GM12878 (cell line): ENCODE measurements around the gene CDON. TPM values are rescaled to one million over a fixed set of nuclear protein-coding genes. Genes with fewer than 3 reads are reported as not detected.

ENCODE experiments used
- ATAC-seq: fragments of 200-7000 bp; cut with Tn5 transposase; 3 replicates; pipeline ENCODE4 v1.9.1; 2020; ENCODE audit warnings: mild to moderate bottlenecking, moderate library complexity
- BruUV-seq: library from RNA; stranded (reverse); fragments of 400-500 nt; replicated peaks from 2 replicates; lab custom pipeline; 2021; lab: Mats Ljungman, UMichigan
- CTCF ChIA-PET: fragments of 300-600 bp; sonication (Branson Sonifier 250); formaldehyde crosslinking; extraction: SDS; loops from one replicate; lab custom pipeline; 2021; ENCODE audit warnings: inconsistent platforms; lab: Yijun Ruan, JAX
- POLR2A ChIA-PET: fragments of 350-600 bp; formaldehyde crosslinking; extraction: SDS; loops from one replicate; lab custom pipeline; 2021; ENCODE audit warnings: inconsistent platforms; lab: Charles Lee
- RAD21 ChIA-PET: fragments of 300-600 bp; sonication (Branson Sonifier 250); formaldehyde crosslinking; loops from one replicate; lab custom pipeline; 2023; ENCODE audit warnings: antibody characterized with exemption; ENCODE audit not compliant: unreplicated experiment; lab: Charles Lee
- SMC1A ChIA-PET: fragments of 300-600 bp; sonication (Branson Sonifier 250); formaldehyde crosslinking; loops from one replicate; lab custom pipeline; 2023; ENCODE audit not compliant: unreplicated experiment, uncharacterized antibody; lab: Charles Lee
- DNase-seq: peaks from one replicate; pipeline ENCODE4 v3.0.0-alpha.2; 2011; ENCODE audit warnings: low read depth, low spot score
- FAIRE-seq: peaks from 3 replicates; lab custom pipeline; 2011; peaks lifted over from hg19 to GRCh38; lab: Jason Lieb, UNC
- H2AFZ ChIP-seq: 2 replicates; pipeline ENCODE4 v1.6.0; 2011; ENCODE audit warnings: low read depth, low read length, control low read depth; ENCODE audit not compliant: control insufficient read depth
- H3K27ac ChIP-seq: 2 replicates; pipeline ENCODE4 v1.5.1; 2011; ENCODE audit warnings: control low read depth; ENCODE audit not compliant: control insufficient read depth, insufficient read depth
- H3K27me3 ChIP-seq, 2 experiments: replicated peaks in 1 of 2; 2 replicates each; pipeline versions ENCODE4 v1.6.0 to v1.6.1; 2011; ENCODE audit warnings: low read length in 1 of 2; ENCODE audit not compliant: control insufficient read depth in 2 of 2, insufficient read depth in 2 of 2
- H3K36me3 ChIP-seq, 2 experiments: 2 replicates each; pipeline ENCODE4 v1.5.1; 2011; ENCODE audit warnings: low read length in 1 of 2; ENCODE audit not compliant: control insufficient read depth in 2 of 2, insufficient read depth in 2 of 2
- H3K4me1 ChIP-seq: 2 replicates; pipeline ENCODE4 v1.6.1; 2011; ENCODE audit warnings: mild to moderate bottlenecking, low read length, moderate library complexity, mixed read lengths; ENCODE audit not compliant: control insufficient read depth, insufficient read depth
- H3K4me2 ChIP-seq: 2 replicates; pipeline ENCODE4 v1.6.0; 2011; ENCODE audit warnings: control low read depth; ENCODE audit not compliant: control insufficient read depth, insufficient read depth
- H3K4me3 ChIP-seq: fragments of 200-600 bp; sonication (generic); 2 replicates; pipeline ENCODE4 v1.5.1; 2016
- H3K79me2 ChIP-seq: 2 replicates; pipeline ENCODE4 v1.6.0; 2011; ENCODE audit warnings: low read length; ENCODE audit not compliant: control insufficient read depth, insufficient read depth
- H3K9ac ChIP-seq: 2 replicates; pipeline ENCODE4 v1.8.0; 2011; ENCODE audit warnings: low read length, control low read depth, mixed read lengths; ENCODE audit not compliant: control insufficient read depth, insufficient read depth
- H3K9me3 ChIP-seq: replicated peaks from 3 replicates; pipeline ENCODE4 v1.5.1; 2011; ENCODE audit warnings: mild to moderate bottlenecking, low read length; ENCODE audit not compliant: control insufficient read depth, insufficient read depth
- H4K20me1 ChIP-seq: 2 replicates; pipeline ENCODE4 v1.6.0; 2011; ENCODE audit not compliant: control insufficient read depth, insufficient read depth
- CEBPB ChIP-seq, 2 experiments: fragments of 150-350 bp in 1 of 2; IDR thresholded peaks; 2 replicates each; pipeline ENCODE4 v1.6.1; 2012 to 2014; ENCODE audit warnings: low read depth in 2 of 2, low read length in 2 of 2, borderline replicate concordance in 1 of 2, inconsistent platforms in 1 of 2
- HCFC1 ChIP-seq: fragments of 150-350 bp; IDR thresholded peaks from 2 replicates; pipeline ENCODE4 v1.6.1; 2014; ENCODE audit warnings: low read length
- MEF2B ChIP-seq: fragments of 450-650 bp; IDR thresholded peaks from 2 replicates; pipeline ENCODE4 v1.6.1; 2018; ENCODE audit warnings: mild to moderate bottlenecking, moderate library complexity; ENCODE audit not compliant: partially characterized antibody, poor library complexity, severe bottlenecking
- POLR2AphosphoS5 ChIP-seq: IDR thresholded peaks from 2 replicates; pipeline ENCODE4 v1.6.1; 2011; ENCODE audit warnings: mild to moderate bottlenecking, low read length, inconsistent platforms
- RAD21 ChIP-seq: IDR thresholded peaks from 2 replicates; pipeline ENCODE4 v1.6.1; 2011; ENCODE audit warnings: mild to moderate bottlenecking, low read depth, low read length, moderate library complexity; ENCODE audit not compliant: insufficient read depth
- TCF3 ChIP-seq: IDR thresholded peaks from 2 replicates; pipeline ENCODE4 v1.6.1; 2012; ENCODE audit warnings: low read depth, mild to moderate bottlenecking, low read length, borderline replicate concordance; ENCODE audit not compliant: insufficient read depth
- WRNIP1 ChIP-seq: IDR thresholded peaks from 2 replicates; pipeline ENCODE4 v1.6.1; 2011; ENCODE audit warnings: low read depth, low read length, improper control_type of control experiment, borderline replicate concordance
- ZNF384 ChIP-seq: IDR thresholded peaks from 2 replicates; pipeline ENCODE4 v1.6.1; 2012; ENCODE audit warnings: low read depth, mild to moderate bottlenecking, low read length, improper control_type of control experiment, borderline replicate concordance
- WGBS: methylation state at CpG from one replicate; pipeline ENCODE4 v1.1.6; 2016; ENCODE audit warnings: low lambda C conversion rate; ENCODE audit not compliant: insufficient replicate concordance, insufficient coverage; ENCODE audit errors: missing lambda C conversion rate; 5-methylcytosine and 5-hydroxymethylcytosine counted together
- in situ Hi-C: fragments of 300-500 bp; cut with MboI; formaldehyde crosslinking; loops from 9 replicates; pipeline ENCODE4 v1.14.3; 2018; ENCODE audit warnings: mixed read lengths
- intact Hi-C: fragments of 100-400 bp; cut with micrococcal nuclease; formaldehyde crosslinking; loops from one replicate; pipeline ENCODE4 v1.14.2; 2022; ENCODE audit not compliant: unreplicated experiment
- polyA plus RNA-seq, 11 experiments: library from polyadenylated mRNA; depleted of rRNA in 4 of 11; unstranded in 6 of 11; stranded (reverse) in 5 of 11; fragments of >200 nt; fragmentation: Nextera tagmentation in 4 of 11; fragmentation: Illumina TruSeq in 1 of 11; extraction: Ambion mirVana in 4 of 11; extraction: Trizol in 1 of 11; gene quantifications; 1 replicate in 1 of 11; 2 replicates in 10 of 11; pipeline versions ENCODE4 v1.2.1 to v1.2.3, GENCODE V29; 2011 to 2016; ENCODE audit warnings: inconsistent platforms in 2 of 11, missing spikeins in 2 of 11, low read depth in 1 of 11
- total RNA-seq, 4 experiments: library from RNA; depleted of rRNA in 3 of 4; stranded (reverse); fragments of >200 nt in 3 of 4; fragmentation: Illumina TruSeq in 1 of 4; extraction: Trizol in 1 of 4; gene quantifications; 2 replicates each; pipeline versions ENCODE4 v1.2.1 to v1.2.3, GENCODE V29; 2013 to 2021
- TF ChIP-seq, protein P1 (sequence below): IDR thresholded peaks from 2 replicates; pipeline ENCODE4 v1.6.1; 2012; ENCODE audit warnings: low read length, inconsistent platforms
- TF ChIP-seq, protein P2 (sequence below): fragments of 450-650 bp; IDR thresholded peaks from 2 replicates; pipeline ENCODE4 v1.6.1; 2017; ENCODE audit warnings: mild to moderate bottlenecking, moderate library complexity
- TF ChIP-seq, protein P3 (sequence below): IDR thresholded peaks from 2 replicates; pipeline ENCODE4 v1.6.1; 2012; ENCODE audit warnings: low read depth, low read length, improper control_type of control experiment
- TF ChIP-seq, protein P4 (sequence below): fragments of 450-650 bp; IDR thresholded peaks from 2 replicates; pipeline ENCODE4 v1.6.1; 2016; ENCODE audit warnings: mild to moderate bottlenecking, moderate library complexity, borderline replicate concordance

The CDON gene
- total and polyA plus RNA-seq, 10 of the 15 experiments (the other 5 are each of a cell fraction or from before 2014, with no cell fraction given): 0.07 to 4.2 (median 0.36) TPM

DNA sequence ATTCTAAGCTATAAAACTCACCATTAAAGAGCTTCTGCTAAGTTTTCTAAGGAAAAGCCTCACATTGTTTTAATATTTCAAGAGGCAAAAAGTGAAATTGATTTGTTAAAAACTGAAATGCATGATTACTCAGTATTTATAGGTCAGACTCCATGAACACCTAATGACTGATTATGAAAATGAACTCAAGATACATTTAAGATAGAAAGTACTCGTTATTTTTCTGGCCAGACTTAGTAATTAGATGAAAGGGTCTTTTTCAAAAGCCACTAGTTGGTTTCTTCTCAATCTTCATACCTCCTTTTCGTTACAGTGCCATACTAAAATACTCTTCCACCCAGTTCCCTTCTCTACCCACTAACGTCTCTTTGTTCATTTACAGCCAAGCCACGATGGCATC lies 60.5 kb downstream of the CDON start:
- in situ Hi-C loops: no loop called here
- Histone ChIP-seq H3K36me3 (no peaks in the 10 kb centered on the region), H3K4me1 (no peaks in the 10 kb centered on the region), H2AFZ (no peak overlapping the region; the same call in 1 of the 2 replicates), H3K79me2 (no peaks in the 10 kb centered on the region), H3K4me2 (no peak overlapping the region), H3K9ac (no peak overlapping the region), H3K27me3 (no peaks in the 10 kb centered on the region), H3K27ac (no peak overlapping the region), H4K20me1 (no peaks in the 10 kb centered on the region), H3K4me3 (no peak overlapping the region), H3K9me3 (no peaks in the 10 kb centered on the region)
- 7% methylated on average over 4 of the region's 4 CpGs for WGBS
- RAD21 ChIA-PET: interaction anchor here (1.0 kb wide), 1 partner anchor 14 kb away, joined by 4 read pairs; no protein-coding TSS in a partner anchor
- intact Hi-C loops: loop anchor here (5.0 kb wide), 1 partner anchor 50 kb away; no protein-coding TSS in a partner anchor
- SMC1A ChIA-PET: interaction anchor here (1.1 to 2.5 kb wide), 3 partner anchors 15 to 59 kb away, joined by 3 to 6 read pairs (median 3); no protein-coding TSS in a partner anchor
- POLR2A ChIA-PET: interaction anchor here (0.7 kb wide), 1 partner anchor 18 kb away, joined by 3 read pairs; no protein-coding TSS in a partner anchor
- DNase-seq: no peak
- peak; percentile 76 for ATAC-seq
- FAIRE-seq: no peak
- CTCF ChIA-PET: interaction anchor here (0.8 kb wide), 1 partner anchor 17 kb away, joined by 4 read pairs; no protein-coding TSS in a partner anchor
- no TSS peak for BruUV-seq
- TF ChIP-seq TCF3 (no peak), RAD21 (no peak), HCFC1 (no peak), MEF2B (no peak), CEBPB (IDR thresholded peaks at IDR 0.05; ENCODE audit: borderline replicate concordance in 1 of 2, low read depth in 2 of 2, low read length in 2 of 2) (no peak), POLR2AphosphoS5 (no peak), ZNF384 (no peak), WRNIP1 (no peak)
- TF ChIP-seq, protein P1, sequence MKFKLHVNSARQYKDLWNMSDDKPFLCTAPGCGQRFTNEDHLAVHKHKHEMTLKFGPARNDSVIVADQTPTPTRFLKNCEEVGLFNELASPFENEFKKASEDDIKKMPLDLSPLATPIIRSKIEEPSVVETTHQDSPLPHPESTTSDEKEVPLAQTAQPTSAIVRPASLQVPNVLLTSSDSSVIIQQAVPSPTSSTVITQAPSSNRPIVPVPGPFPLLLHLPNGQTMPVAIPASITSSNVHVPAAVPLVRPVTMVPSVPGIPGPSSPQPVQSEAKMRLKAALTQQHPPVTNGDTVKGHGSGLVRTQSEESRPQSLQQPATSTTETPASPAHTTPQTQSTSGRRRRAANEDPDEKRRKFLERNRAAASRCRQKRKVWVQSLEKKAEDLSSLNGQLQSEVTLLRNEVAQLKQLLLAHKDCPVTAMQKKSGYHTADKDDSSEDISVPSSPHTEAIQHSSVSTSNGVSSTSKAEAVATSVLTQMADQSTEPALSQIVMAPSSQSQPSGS: no peak
- TF ChIP-seq, protein P2, sequence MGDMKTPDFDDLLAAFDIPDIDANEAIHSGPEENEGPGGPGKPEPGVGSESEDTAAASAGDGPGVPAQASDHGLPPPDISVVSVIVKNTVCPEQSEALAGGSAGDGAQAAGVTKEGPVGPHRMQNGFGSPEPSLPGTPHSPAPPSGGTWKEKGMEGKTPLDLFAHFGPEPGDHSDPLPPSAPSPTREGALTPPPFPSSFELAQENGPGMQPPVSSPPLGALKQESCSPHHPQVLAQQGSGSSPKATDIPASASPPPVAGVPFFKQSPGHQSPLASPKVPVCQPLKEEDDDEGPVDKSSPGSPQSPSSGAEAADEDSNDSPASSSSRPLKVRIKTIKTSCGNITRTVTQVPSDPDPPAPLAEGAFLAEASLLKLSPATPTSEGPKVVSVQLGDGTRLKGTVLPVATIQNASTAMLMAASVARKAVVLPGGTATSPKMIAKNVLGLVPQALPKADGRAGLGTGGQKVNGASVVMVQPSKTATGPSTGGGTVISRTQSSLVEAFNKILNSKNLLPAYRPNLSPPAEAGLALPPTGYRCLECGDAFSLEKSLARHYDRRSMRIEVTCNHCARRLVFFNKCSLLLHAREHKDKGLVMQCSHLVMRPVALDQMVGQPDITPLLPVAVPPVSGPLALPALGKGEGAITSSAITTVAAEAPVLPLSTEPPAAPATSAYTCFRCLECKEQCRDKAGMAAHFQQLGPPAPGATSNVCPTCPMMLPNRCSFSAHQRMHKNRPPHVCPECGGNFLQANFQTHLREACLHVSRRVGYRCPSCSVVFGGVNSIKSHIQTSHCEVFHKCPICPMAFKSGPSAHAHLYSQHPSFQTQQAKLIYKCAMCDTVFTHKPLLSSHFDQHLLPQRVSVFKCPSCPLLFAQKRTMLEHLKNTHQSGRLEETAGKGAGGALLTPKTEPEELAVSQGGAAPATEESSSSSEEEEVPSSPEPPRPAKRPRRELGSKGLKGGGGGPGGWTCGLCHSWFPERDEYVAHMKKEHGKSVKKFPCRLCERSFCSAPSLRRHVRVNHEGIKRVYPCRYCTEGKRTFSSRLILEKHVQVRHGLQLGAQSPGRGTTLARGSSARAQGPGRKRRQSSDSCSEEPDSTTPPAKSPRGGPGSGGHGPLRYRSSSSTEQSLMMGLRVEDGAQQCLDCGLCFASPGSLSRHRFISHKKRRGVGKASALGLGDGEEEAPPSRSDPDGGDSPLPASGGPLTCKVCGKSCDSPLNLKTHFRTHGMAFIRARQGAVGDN: no peak
- TF ChIP-seq, protein P3, sequence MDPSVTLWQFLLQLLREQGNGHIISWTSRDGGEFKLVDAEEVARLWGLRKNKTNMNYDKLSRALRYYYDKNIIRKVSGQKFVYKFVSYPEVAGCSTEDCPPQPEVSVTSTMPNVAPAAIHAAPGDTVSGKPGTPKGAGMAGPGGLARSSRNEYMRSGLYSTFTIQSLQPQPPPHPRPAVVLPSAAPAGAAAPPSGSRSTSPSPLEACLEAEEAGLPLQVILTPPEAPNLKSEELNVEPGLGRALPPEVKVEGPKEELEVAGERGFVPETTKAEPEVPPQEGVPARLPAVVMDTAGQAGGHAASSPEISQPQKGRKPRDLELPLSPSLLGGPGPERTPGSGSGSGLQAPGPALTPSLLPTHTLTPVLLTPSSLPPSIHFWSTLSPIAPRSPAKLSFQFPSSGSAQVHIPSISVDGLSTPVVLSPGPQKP: no peak
- TF ChIP-seq, protein P4, sequence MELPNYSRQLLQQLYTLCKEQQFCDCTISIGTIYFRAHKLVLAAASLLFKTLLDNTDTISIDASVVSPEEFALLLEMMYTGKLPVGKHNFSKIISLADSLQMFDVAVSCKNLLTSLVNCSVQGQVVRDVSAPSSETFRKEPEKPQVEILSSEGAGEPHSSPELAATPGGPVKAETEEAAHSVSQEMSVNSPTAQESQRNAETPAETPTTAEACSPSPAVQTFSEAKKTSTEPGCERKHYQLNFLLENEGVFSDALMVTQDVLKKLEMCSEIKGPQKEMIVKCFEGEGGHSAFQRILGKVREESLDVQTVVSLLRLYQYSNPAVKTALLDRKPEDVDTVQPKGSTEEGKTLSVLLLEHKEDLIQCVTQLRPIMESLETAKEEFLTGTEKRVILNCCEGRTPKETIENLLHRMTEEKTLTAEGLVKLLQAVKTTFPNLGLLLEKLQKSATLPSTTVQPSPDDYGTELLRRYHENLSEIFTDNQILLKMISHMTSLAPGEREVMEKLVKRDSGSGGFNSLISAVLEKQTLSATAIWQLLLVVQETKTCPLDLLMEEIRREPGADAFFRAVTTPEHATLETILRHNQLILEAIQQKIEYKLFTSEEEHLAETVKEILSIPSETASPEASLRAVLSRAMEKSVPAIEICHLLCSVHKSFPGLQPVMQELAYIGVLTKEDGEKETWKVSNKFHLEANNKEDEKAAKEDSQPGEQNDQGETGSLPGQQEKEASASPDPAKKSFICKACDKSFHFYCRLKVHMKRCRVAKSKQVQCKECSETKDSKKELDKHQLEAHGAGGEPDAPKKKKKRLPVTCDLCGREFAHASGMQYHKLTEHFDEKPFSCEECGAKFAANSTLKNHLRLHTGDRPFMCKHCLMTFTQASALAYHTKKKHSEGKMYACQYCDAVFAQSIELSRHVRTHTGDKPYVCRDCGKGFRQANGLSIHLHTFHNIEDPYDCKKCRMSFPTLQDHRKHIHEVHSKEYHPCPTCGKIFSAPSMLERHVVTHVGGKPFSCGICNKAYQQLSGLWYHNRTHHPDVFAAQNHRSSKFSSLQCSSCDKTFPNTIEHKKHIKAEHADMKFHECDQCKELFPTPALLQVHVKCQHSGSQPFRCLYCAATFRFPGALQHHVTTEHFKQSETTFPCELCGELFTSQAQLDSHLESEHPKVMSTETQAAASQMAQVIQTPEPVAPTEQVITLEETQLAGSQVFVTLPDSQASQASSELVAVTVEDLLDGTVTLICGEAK: no peak
